ENCODE data around the gene RNH1. TPM values are rescaled to one million over a fixed set of nuclear protein-coding genes. Genes with fewer than 3 reads are reported as not detected.

Gene RNH1
- total and polyA plus RNA-seq, 10 of the 15 experiments (the other 5 are each of a cell fraction or from before 2014, with no cell fraction given): 2.3 to 162 (median 72.1) TPM

DNA sequence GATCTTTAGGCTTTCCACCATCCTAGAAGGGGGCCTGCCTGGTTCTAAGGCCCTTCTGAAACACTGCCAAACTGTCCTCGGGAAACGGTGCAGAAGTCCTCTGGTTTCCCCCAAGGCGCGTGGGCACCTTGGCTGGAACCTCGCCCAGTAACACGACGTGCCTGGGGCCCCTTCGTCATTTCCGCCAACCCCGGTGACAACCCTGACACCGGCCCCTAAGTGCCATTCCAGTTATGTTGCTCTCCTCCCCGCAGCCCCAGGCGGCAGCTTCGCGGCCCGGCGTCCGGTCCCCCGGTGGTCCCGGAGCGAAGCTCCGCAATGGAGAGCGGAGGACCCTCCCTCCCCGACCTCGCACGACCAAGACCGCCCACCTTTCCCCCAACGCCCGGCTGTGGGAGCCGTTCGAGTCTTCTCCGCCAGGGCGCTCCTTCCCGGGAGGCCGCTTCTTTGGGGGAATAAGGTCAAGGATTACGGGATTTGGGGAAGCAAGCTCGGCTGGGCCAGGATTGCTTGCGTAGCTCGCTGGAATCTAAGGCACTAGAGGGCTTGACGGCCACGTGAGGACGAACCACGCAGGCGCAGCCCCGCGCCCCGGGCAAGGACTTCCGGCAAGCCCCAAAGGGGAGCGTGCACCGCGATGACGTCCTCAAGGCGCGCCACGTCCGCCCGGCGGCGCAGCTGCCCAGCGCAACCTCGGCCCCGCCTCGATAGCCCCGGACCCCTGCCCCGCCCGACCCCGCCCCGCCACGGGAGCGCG is 626 bp downstream of the RNH1 start (continued):
- TF ChIP-seq, protein P1, sequence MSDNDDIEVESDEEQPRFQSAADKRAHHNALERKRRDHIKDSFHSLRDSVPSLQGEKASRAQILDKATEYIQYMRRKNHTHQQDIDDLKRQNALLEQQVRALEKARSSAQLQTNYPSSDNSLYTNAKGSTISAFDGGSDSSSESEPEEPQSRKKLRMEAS (IDR thresholded peaks at IDR 0.05; ENCODE audit: low read depth, low read length): peak; percentile 83
- TF ChIP-seq KLF5 (IDR thresholded peaks at IDR 0.05; ENCODE audit: partially characterized antibody): peak; percentile 68
- TF ChIP-seq ZSCAN29 (IDR thresholded peaks at IDR 0.05): no peak
- TF ChIP-seq CUX1 (IDR thresholded peaks at IDR 0.05; ENCODE audit: insufficient replicate concordance, low read depth, low read length): no peak
- TF ChIP-seq CREM (IDR thresholded peaks at IDR 0.05; ENCODE audit: low read depth): peak; percentile 97
- no peak for TF ChIP-seq MEF2A (IDR thresholded peaks at IDR 0.05; ENCODE audit: insufficient read depth, low read depth, low read length)
- peak; percentile 12; the same call in 1 of the 2 replicates for TF ChIP-seq STAT1 (conservative IDR thresholded peaks at IDR 0.05)
- TF ChIP-seq ZNF622 (IDR thresholded peaks at IDR 0.05): no peak
- TF ChIP-seq EP300 (IDR thresholded peaks at IDR 0.05; ENCODE audit: borderline replicate concordance in 1 of 2, control insufficient read depth in 1 of 2, low read depth in 2 of 2, low read length in 2 of 2): no peak
- peak; percentile 44 for TF ChIP-seq YY1 (IDR thresholded peaks at IDR 0.05; ENCODE audit: low read depth, low read length)
